GM19468 (cell line): ENCODE data around the gene RPRD1A.
"Not testable (repeated sequence)": the region's sequence is repeated elsewhere in the genome, so short reads cannot be mapped to it uniquely, and the experiment has no call there.

ENCODE experiments used
- ATAC-seq: cut with Tn5 transposase; IDR thresholded peaks from one replicate; pipeline ENCODE4 v1.9.1; 2021; ENCODE audit warnings: mild to moderate bottlenecking, moderate library complexity, moderate number of reproducible peaks; ENCODE audit not compliant: unreplicated experiment; ENCODE audit errors: extremely low read depth

Gene RPRD1A

GRCh38 chr18:36078751-36079529 lies 11.6 kb upstream of the RPRD1A start:
- ATAC-seq, result no peak

GRCh38 chr18:36077764-36078163 lies 10.4 kb upstream of the RPRD1A start:
- not testable (repeated sequence) for ATAC-seq

GRCh38 chr18:36075862-36076587 lies 8.7 kb upstream of the RPRD1A start:
- ATAC-seq, result no peak

GRCh38 chr18:36074435-36074834 lies 7.1 kb upstream of the RPRD1A start:
- no peak for ATAC-seq

- ATAC-seq, result no peak
These were observed 6.3 kb upstream of the RPRD1A start for GRCh38 chr18:36073676-36074075.

- not testable (repeated sequence) for ATAC-seq
These were observed 5.0 kb upstream of the RPRD1A start for GRCh38 chr18:36072406-36072805.

GRCh38 chr18:36066686-36067054 lies 689 bp downstream of the RPRD1A start:
- ATAC-seq, result no peak

GRCh38 chr18:36066001-36066400 lies 1.4 kb downstream of the RPRD1A start:
- ATAC-seq, result no peak

GRCh38 chr18:36064809-36065079 lies 2.6 kb downstream of the RPRD1A start:
- not testable (repeated sequence) for ATAC-seq

- no peak for ATAC-seq
These were observed 3.1 kb downstream of the RPRD1A start for GRCh38 chr18:36064027-36064808.

- no peak for ATAC-seq
These were observed 8.7 kb downstream of the RPRD1A start for GRCh38 chr18:36058674-36059073.

GRCh38 chr18:36051760-36052159 lies 15.6 kb downstream of the RPRD1A start:
- ATAC-seq, result no peak

GRCh38 chr18:36050479-36050878 lies 16.9 kb downstream of the RPRD1A start:
- ATAC-seq, result no peak

GRCh38 chr18:36047521-36047920 lies 19.8 kb downstream of the RPRD1A start:
- ATAC-seq, result no peak

- ATAC-seq, result no peak
These were observed 20.5 kb downstream of the RPRD1A start for GRCh38 chr18:36046898-36047297.

GRCh38 chr18:36045241-36045991 lies 21.9 kb downstream of the RPRD1A start:
- ATAC-seq, result no peak

- ATAC-seq, result no peak
These were observed 24.2 kb downstream of the RPRD1A start for GRCh38 chr18:36043153-36043552.

GRCh38 chr18:36041146-36041545 lies 26.2 kb downstream of the RPRD1A start:
- ATAC-seq, result no peak

GRCh38 chr18:36038102-36038663 lies 29.2 kb downstream of the RPRD1A start:
- no peak for ATAC-seq

GRCh38 chr18:36035253-36035652 lies 32.1 kb downstream of the RPRD1A start:
- ATAC-seq, result no peak
